ENCODE data around the gene PANK2.
A peak's percentile ranks its signal among the peaks of the same experiment; 100 is the strongest.
"Not testable (repeated sequence)": the region's sequence is repeated elsewhere in the genome, so short reads cannot be mapped to it uniquely, and the experiment has no call there.

PANK2 gene

DNA sequence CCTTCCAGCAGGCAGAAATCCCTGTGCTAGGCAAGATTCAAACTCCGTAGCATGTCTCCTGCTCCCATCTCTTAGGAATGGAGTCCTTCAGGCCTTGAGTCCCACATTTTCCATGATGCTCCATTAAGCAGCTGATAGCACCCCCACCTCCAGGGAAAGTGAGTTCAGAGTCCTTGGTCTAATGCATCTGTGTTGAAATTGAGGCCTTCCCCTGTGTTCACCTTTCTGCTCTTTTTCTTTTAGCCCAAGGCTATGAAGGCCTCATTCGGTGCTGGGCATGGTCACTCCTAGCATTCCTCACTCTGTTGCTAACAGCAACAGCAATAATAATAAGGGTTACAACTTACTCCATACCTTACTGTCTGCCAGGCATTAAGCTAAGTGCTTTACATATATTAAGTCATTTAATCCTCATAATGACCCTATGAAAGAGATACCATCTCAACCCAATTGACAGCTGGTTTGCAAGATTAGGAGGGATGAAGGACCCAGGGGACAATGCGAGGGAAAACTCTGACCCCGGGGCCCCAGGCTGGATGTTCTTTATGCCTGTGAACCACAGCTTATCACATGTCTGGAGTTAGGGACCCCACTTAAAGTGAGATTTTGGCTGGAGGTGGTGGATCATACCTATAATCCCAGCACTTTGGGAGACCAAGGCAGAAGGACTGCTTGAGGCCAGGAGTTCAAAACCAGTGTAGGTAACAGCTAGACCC lies 17.5 kb upstream of the PANK2 start:
- DNase-seq: peak; percentile 35

GRCh38 chr20:3873507-3873906 lies 15.7 kb upstream of the PANK2 start:
- no peak for DNase-seq

DNA sequence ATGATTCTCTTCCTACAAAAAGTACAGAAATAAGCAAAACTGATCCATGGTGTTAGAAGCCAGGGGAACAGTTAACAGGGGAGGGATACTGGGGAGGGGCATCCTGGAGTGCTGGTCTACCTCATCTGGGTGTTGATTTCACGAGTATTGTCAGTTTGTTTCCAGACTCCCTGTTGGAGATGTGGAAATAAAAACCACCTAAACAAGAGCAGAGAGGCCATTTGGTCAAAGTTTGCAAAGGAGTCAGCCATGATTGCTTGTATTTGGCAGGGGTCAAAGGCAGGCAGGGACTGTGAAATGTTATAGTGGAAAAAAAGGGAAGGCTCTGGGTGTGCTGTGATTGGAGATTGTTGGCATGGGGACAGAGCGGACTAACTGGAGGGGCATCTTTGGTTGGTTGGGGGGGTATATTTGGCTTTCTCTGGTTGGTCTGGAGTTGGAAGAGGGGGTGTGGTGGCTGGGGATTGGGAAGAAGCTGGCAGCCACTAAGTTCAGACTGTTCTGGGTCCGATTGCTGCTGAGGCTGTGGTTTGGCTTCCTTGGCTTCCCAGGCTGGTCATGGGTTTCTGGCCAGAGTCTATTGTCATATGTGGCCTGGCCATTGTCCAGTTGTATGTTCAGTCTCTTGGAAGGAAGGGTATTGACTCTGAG lies 14.9 kb upstream of the PANK2 start:
- no peak for DNase-seq

GRCh38 chr20:3875378-3875974 lies 13.7 kb upstream of the PANK2 start:
- DNase-seq: no peak

- no peak for DNase-seq
Measured at GRCh38 chr20:3876000-3876399, 13.2 kb upstream of the PANK2 start.

DNA sequence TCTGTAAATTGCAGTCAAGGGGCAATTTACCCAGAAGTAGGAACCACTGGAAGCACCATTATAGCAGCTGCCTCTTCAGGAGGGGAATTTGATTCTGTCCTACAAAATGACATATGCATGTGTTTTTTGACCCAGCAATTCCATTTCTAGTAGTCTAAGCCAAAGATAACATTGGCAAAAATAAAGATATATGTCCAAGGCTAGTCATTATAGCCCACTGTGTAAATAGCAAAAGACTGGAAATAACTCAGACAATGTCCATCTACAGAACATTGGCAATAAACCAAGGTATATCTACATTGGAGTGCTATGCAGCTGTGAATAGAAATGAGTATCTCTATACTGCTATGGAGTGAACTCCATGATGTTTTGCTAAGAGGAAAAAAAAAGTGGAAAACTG lies 12.5 kb upstream of the PANK2 start:
- DNase-seq: no peak

DNA sequence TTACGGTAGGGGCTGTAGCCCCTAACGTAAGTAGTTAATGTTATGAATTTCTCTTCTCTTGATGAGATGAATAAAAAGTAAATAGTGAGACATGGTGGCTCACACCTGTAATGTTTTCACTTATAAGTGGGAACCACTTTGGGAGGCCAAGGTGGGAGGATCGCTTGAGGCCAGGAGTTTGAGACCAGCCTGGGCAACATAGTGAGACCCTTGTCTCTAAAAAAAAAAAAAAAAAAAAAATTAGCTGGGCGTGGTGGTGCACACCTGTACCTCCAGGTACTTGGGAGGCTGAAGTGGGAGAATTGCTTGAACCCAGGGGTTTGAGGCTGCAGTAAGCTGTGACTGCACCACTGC lies 10.3 kb upstream of the PANK2 start:
- not testable (repeated sequence) for DNase-seq

- DNase-seq: no peak
Measured at GRCh38 chr20:3885715-3886114, 3.5 kb upstream of the PANK2 start.

GRCh38 chr20:3887876-3888620 lies 1.1 kb upstream of the PANK2 start:
- DNase-seq: peak; percentile 62

GRCh38 chr20:3889489-3890397 lies 556 bp downstream of the PANK2 start:
- DNase-seq: peak; percentile 37

GRCh38 chr20:3890398-3890751 lies 1.2 kb downstream of the PANK2 start:
- DNase-seq: peak; percentile 46

- no peak for DNase-seq
Measured at GRCh38 chr20:3890999-3891929, 2.1 kb downstream of the PANK2 start.

GRCh38 chr20:3894796-3895195 lies 5.6 kb downstream of the PANK2 start:
- no peak for DNase-seq

DNA sequence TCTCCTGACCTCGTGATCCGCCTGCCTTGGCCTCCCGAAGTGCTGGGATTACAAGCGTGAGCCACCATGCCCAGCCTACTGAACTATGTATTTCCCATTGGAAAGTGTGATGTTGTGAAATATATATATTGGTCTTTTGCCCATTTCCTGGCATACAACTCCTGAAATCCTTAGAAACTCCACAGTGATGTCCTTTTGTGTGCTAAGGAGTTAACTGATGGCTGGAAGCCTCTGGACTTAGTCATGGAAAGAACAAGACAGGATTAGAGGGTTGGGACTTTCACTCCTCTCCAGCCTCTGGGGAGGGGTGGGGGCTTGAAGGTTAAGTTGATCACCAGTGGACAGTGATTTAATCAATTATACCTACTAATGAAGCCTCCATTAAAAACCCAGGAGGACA lies 7.1 kb downstream of the PANK2 start:
- DNase-seq: peak; percentile 47

DNA sequence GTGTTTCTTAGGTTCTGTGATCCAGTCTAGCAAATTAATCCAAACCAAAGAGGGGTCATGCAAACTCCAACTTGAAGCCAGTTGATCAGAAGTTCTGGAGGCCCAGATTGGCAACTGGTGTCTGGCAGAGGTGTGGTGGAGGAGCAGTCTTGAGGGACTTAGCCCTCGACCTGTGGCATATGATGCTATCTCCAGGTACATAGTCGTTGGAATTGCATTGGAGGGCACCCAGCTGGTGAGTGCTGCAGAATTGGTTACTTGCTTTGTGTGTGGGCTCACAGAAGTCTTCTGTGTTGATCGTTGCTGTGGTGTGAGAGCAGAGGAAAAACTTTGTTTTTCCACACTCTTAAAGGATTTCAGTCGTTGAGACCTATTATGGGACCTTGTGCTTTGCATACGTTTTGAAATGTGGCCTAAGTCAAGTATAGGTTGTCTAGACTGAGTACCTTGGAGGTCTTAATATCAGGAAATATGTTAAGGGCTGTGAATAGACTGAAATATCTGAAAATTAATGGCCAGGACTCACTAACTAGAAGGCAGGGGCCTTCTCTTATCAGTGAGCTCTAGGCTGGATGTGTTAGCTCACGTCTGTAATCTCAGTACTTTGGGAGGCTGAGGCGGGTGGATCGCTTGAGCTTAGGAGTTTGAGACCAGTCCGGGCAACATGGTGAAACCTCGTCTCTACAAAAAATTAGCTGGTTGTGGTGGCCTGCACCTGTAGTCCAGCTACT lies 7.8 kb downstream of the PANK2 start:
- DNase-seq: no peak

GRCh38 chr20:3898181-3898580 lies 9.0 kb downstream of the PANK2 start:
- not testable (repeated sequence) for DNase-seq

DNA sequence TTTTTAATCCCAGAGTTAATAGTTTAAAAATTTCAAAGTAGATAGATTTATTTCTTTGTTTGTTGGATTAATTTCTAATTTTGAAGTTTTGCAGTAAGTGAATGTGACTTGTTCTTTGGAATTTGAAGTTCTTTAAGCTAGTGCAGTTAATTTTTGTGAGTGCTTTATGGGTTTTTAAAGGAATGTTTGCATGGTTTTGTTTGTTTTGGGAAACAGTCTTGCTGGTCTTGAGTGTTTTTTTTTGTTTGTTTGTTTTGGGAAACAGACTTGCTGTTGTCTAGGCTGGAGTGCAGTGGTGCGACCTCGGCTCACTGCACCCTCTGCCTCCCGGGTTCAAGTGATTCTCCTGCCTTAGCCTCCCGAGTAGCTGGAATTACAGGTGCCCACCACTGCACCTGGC lies 9.5 kb downstream of the PANK2 start:
- DNase-seq: no peak

DNA sequence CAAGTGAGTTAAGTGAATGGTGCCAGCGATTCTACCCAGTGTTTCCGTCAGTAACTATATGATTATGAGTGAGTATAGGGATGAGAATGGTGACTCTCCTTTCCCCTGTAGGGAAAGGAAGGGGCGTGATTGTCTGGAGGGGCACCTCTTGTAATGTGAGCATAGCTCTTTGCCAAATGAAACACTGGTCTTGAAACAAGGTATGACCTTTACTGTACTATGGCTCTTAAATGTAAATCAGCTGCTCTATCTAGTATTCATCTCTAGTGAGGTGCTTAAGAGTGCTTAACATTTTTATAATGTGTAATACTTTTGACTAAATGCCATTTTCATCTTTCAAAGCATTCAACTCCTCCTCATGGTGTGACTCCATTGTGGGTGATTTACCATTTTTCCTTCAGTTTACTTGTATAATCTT lies 11.0 kb downstream of the PANK2 start:
- DNase-seq: no peak

DNA sequence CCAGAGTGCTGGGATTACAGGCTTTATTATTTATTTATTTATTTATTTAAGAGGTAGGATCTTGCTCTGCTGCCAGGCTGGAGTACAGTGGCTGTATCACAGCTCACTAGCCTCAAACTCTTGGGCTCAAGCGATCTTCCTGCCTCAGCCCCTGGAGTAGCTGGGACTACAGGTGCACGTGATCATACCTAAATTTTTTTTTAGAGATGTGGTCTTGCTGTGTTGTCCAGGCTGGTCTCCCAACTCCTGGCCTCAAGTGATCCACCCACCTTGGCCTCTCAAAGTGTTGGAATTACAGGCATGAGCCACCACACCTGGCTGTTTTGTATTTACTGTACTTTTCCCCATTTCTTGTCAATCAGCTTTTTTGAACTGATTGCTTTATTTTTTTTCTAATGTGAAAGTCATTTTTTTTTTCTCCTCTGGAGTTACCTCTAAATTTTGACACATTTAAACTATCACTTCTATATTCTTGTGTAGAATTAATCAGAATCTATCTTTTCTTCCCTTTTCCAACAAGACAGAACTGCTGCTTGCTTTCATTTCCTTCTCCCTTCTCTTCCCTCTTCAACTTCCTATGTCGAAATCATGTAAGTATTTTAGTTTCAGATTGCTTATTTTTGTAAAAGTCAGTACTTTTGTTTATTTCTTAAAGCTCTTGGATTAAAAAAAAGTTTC lies 12.0 kb downstream of the PANK2 start:
- no peak for DNase-seq
